Body of pancreas (tissue), 4 donors: ENCODE measurements around the gene ATF6.

ENCODE experiments used
- CTCF ChIP-seq, 7 experiments: fragments of 450-650 bp in 4 of 7; fragments of 200-600 bp in 3 of 7; sonication (generic) in 3 of 7; IDR thresholded peaks; one replicate each; pipeline ENCODE4 v1.5.1; 2016 to 2019; ENCODE audit warnings: antibody characterized with exemption in 7 of 7
- POLR2A ChIP-seq, 3 donors: fragments of 450-650 bp; IDR thresholded peaks; one replicate each; pipeline ENCODE4 v1.6.1; 2016; ENCODE audit warnings: antibody characterized with exemption in 3 of 3, mild to moderate bottlenecking in 2 of 3

GRCh38 chr1:161824618-161825017 is 58.5 kb downstream of the ATF6 start:
- TF ChIP-seq CTCF (IDR thresholded peaks at IDR 0.05): no peak
- no peak for TF ChIP-seq POLR2A (IDR thresholded peaks at IDR 0.05)
